Activated T-helper 2 cell treated with anti-CD3 and anti-CD28 coated beads, Interferon-gamma antibody, Interleukin-2, Interleukin-4, amounts not matched to agents 10 μg/mL and 5 μg/mL and 100 μg/mL, durations not matched to agents 14 hours and 24 hours and 36 hours (primary cell): ENCODE data around the gene RAB3C. TPM values are rescaled to one million over a fixed set of nuclear protein-coding genes. Genes with fewer than 3 reads are reported as not detected.
"Not testable (repeated sequence)": the region's sequence is repeated elsewhere in the genome, so short reads cannot be mapped to it uniquely, and the experiment has no call there.

Source experiments
- DNase-seq: peaks from one replicate; pipeline ENCODE4 v3.0.0; 2021; ENCODE audit warnings: low spot score
- H3K27ac Mint-ChIP-seq: one replicate; pipeline ENCODE4 v1.8.0; 2021; ENCODE audit warnings: mixed read lengths
- H3K27me3 Mint-ChIP-seq: one replicate; pipeline ENCODE4 v1.8.0; 2021; ENCODE audit warnings: low read depth, mixed read lengths
- H3K36me3 Mint-ChIP-seq: one replicate; pipeline ENCODE4 v1.8.0; 2021; ENCODE audit warnings: low read depth, mixed read lengths
- H3K4me1 Mint-ChIP-seq: one replicate; pipeline ENCODE4 v1.8.0; 2021; ENCODE audit warnings: low read depth, mixed read lengths
- H3K4me3 Mint-ChIP-seq: one replicate; pipeline ENCODE4 v1.8.0; 2021; ENCODE audit warnings: low read depth, mild to moderate bottlenecking, moderate library complexity, mixed read lengths
- H3K9me3 Mint-ChIP-seq: one replicate; pipeline ENCODE4 v1.8.0; 2021; ENCODE audit warnings: mixed read lengths
- intact Hi-C: fragments of 100-400 bp; cut with micrococcal nuclease; formaldehyde crosslinking; loops from one replicate; pipeline ENCODE4 v1.15.1; 2023
- total RNA-seq: library from RNA; stranded (reverse); gene quantifications from 2 replicates; pipeline ENCODE4 v1.2.3, GENCODE V29; 2022

RAB3C gene
- total RNA-seq, 1 donor from 2014 or later: not detected

- intact Hi-C loops: no loop called here
- no peak overlapping the region for H3K27ac Mint-ChIP-seq
- DNase-seq: no peak
- H3K4me3 Mint-ChIP-seq: no peak overlapping the region
- H3K9me3 Mint-ChIP-seq: no peaks in the 10 kb centered on the region
- H3K36me3 Mint-ChIP-seq: no peaks in the 10 kb centered on the region
- no peaks in the 10 kb centered on the region for H3K4me1 Mint-ChIP-seq
- H3K27me3 Mint-ChIP-seq: no peaks in the 10 kb centered on the region
Measured at GRCh38 chr5:58565033-58565432, 17.8 kb upstream of the RAB3C start.

DNA sequence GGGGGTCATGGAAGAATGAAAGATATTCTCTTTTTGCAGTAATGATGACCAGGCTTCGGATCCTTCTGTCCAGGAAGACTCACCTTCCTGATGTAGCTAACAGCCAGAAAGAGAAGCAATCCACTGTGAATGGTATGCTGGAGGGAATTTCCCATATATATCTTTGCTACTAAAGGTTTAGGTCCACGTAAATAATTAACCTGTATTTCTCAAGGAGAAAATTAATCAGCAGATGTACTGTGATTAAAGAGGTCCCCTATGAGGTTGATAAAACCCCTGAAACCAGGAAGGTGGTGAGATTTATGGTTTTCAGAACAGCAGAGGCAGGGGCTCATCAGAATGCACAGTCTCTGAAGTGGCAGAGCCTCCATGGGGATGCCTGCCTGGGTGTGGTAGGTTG is 11.4 kb upstream of the RAB3C start:
- Mint-ChIP-seq H3K27ac (no peak overlapping the region), H3K9me3 (no peaks in the 10 kb centered on the region), H3K27me3 (no peaks in the 10 kb centered on the region), H3K4me3 (no peak overlapping the region), H3K36me3 (no peaks in the 10 kb centered on the region), H3K4me1 (no peaks in the 10 kb centered on the region)
- intact Hi-C loops: no loop called here
- DNase-seq: no peak

GRCh38 chr5:58572973-58573372 is 9.9 kb upstream of the RAB3C start:
- H3K4me3 Mint-ChIP-seq, H3K27me3 Mint-ChIP-seq, H3K4me1 Mint-ChIP-seq, H3K27ac Mint-ChIP-seq, H3K36me3 Mint-ChIP-seq, intact Hi-C loops, H3K9me3 Mint-ChIP-seq, DNase-seq: not testable (repeated sequence)

- no peak overlapping the region for H3K4me3 Mint-ChIP-seq
- intact Hi-C loops: no loop called here
Measured at GRCh38 chr5:58579781-58580180, 3.1 kb upstream of the RAB3C start.

DNA sequence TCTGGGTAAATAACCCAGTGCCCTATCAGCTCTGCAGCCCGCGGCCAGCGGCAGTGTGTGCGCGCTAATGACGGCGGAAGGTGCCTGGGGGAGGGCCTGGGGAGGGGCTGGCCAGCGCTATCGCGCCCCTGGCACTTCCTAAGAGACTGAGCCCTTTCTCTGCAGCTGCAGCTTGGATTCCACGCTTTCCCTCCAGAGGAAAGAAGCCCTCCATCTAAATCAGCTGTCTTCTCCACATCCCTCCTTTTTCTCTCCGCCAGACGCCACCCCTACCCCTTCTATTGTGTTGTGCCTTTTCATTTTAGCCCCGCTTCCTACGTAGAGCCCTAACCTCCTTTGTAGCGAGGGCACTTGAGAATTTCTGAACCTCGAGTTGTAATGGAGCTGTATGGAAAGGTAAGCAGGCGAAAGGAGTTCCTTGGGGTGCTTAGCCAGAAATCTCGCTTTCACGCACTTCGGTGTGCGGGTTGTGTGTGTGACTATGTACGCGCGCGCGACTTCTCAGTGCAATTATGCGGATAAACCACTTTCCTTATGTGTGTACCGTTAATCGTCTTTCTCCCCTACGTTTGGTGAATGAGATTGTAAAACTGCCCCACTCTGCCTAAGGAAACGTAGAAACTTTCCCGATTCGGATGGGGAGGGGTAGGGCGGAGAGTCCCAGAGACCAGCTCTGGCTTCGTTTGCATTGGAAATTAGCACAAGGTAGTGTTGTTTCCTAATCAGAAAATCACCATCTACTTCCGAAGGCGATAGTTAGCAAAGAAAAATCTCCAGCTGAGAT is 664 bp upstream of the RAB3C start:
- Mint-ChIP-seq H3K4me1 (peaks cover 16% of the 10 kb centered on the region), H3K27ac (no peak overlapping the region), H3K36me3 (no peaks in the 10 kb centered on the region), H3K9me3 (no peaks in the 10 kb centered on the region), H3K4me3 (peak overlapping the region; percentile 77), H3K27me3 (peaks cover 34% of the 10 kb centered on the region)
- DNase-seq: no peak
- intact Hi-C loops: no loop called here

More at GRCh38 chr5:58579781-58580180, 3.1 kb upstream of the RAB3C start:
- no peak for DNase-seq
- peaks cover 34% of the 10 kb centered on the region for H3K27me3 Mint-ChIP-seq
- no peaks in the 10 kb centered on the region for H3K9me3 Mint-ChIP-seq
- peaks cover 16% of the 10 kb centered on the region for H3K4me1 Mint-ChIP-seq
- H3K36me3 Mint-ChIP-seq: no peaks in the 10 kb centered on the region
- no peak overlapping the region for H3K27ac Mint-ChIP-seq

DNA sequence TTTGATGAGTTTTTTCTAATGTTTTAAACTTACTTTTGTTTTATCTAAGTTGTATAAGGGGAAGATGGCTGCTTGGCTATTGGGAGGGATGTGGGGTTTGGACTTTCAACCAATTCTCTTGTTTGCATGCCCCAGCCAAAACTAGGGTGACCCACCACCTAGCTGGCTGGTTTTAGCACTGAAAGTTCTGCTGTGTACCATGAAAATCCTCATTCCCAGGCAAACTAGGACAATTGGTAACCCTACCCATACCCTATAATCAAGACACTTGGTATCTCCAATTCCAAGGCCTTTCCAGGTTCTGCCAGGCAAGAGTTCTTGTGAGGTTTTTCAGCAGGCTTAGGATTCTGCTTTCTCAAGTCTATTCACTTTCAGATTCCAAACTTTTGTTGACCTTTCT is 13.1 kb downstream of the RAB3C start:
- no peak for DNase-seq
- Mint-ChIP-seq H3K36me3 (no peaks in the 10 kb centered on the region), H3K4me3 (no peak overlapping the region), H3K9me3 (no peaks in the 10 kb centered on the region), H3K27me3 (no peaks in the 10 kb centered on the region), H3K4me1 (no peaks in the 10 kb centered on the region), H3K27ac (no peak overlapping the region)
- intact Hi-C loops: no loop called here

- intact Hi-C loops: no loop called here
Measured at GRCh38 chr5:58598440-58598839, 15.6 kb downstream of the RAB3C start.

DNA sequence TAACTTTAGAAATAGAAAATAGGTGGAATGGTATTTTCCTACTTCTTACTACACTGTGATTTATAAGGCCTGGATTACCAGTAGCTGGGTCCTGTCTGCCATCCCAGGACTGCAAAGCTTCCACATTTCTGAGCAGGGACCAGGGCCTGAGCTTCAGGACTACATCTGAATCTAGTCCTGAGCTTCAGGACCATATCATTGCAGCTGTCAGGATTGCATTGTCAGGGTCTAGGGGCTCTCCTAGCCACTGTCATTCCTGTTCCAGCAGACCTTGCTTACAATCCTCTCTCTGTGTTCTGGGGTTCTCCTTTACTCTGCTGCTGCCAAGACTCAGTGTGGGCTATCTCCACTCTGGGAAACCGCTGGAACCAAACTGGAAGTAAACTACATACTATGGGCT is 16.3 kb downstream of the RAB3C start:
- H3K4me1 Mint-ChIP-seq: no peaks in the 10 kb centered on the region
- no peaks in the 10 kb centered on the region for H3K27me3 Mint-ChIP-seq
- H3K27ac Mint-ChIP-seq: no peak overlapping the region
- intact Hi-C loops: no loop called here
- no peaks in the 10 kb centered on the region for H3K9me3 Mint-ChIP-seq
- no peak for DNase-seq
- no peaks in the 10 kb centered on the region for H3K36me3 Mint-ChIP-seq
- no peak overlapping the region for H3K4me3 Mint-ChIP-seq

More at GRCh38 chr5:58598440-58598839, 15.6 kb downstream of the RAB3C start:
- no peak for DNase-seq
- H3K4me3 Mint-ChIP-seq: no peak overlapping the region
- H3K27ac Mint-ChIP-seq: no peak overlapping the region
- no peaks in the 10 kb centered on the region for H3K36me3 Mint-ChIP-seq
- no peaks in the 10 kb centered on the region for H3K9me3 Mint-ChIP-seq
- no peaks in the 10 kb centered on the region for H3K4me1 Mint-ChIP-seq
- no peaks in the 10 kb centered on the region for H3K27me3 Mint-ChIP-seq

DNA sequence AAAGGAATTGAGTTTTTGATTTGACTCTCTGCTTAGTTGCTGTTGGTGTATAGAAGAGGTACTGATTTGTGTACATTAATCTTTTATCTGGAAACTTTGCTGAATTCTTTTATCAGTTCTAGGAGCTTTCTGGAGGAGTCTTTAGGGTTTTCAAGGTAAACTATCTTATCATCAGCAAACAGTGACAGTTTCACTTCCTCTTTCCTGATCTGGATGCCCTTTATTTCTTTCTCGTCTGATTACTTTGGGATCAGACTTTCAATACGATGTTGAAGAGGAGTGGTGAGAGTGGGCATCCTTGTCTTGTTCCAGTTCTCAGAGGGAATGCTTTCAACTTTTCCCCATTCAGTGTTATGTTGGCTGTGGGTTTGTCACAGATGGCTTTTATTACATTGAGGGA is 17.7 kb downstream of the RAB3C start:
- H3K4me1 Mint-ChIP-seq, H3K4me3 Mint-ChIP-seq, H3K9me3 Mint-ChIP-seq, DNase-seq, H3K36me3 Mint-ChIP-seq, H3K27ac Mint-ChIP-seq, H3K27me3 Mint-ChIP-seq, intact Hi-C loops: not testable (repeated sequence)

DNA sequence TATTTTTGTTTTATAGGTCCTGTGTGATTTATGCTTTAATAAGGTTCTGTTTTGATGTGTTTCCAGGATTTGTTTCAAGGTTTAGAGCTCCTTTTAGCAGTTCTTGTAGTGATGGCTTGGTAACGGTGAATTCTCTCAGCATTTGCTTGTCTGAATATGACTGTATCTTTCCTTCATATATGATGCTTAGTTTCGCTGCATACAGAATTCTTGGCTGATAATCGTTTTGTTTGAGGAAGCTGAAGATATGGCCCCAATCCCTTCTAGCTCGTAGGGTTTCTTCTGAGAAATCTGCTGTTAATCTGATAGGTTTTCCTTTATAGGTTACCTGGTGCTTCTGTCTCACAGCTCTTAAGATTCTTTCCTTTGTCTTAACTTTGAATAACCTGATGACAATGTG is 20.0 kb downstream of the RAB3C start:
- H3K4me3 Mint-ChIP-seq, H3K27me3 Mint-ChIP-seq, H3K36me3 Mint-ChIP-seq, H3K9me3 Mint-ChIP-seq, H3K27ac Mint-ChIP-seq, intact Hi-C loops, DNase-seq, H3K4me1 Mint-ChIP-seq: not testable (repeated sequence)

DNA sequence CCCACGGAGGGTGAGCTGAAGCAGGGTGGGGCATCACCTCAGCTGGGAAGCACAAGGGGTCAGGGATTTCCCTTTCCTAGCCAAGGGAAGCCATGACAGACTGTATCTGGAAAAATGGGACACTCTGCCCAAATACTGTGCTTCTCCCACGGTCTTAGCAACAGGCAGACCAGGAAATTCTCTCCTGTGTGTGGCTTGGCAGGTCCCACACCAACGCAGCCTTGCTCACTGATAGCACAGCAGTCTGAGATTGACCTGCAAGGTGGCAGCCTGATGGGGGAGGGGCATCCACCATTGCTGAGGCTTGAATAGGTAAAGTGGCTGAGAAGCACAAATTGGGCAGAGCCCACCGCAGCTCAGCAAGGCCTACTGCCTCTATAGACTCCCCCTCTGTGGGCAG is 23.2 kb downstream of the RAB3C start:
- Mint-ChIP-seq H3K4me3 (no peak overlapping the region), H3K9me3 (peaks cover 15% of the 10 kb centered on the region), H3K27ac (no peak overlapping the region), H3K27me3 (no peaks in the 10 kb centered on the region), H3K36me3 (no peaks in the 10 kb centered on the region), H3K4me1 (no peaks in the 10 kb centered on the region)
- DNase-seq: no peak
- intact Hi-C loops: no loop called here

DNA sequence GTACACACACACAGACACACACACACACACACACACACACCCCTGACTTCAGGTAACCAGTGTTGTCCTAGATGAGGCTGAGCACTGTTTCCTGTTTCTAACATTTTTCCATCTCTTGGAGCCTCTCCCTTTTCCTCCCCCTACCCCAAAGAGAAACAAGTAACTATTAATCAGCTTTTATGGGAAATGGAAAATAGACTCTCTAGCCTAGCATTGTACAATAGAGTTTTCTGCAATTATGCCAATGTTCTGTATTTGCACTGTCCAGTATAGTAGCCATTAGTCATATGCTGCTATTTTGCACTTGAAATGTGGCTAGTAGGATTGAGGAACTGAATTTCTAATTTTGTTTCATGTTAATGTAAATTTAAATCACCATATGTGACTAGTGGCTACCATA is 33.1 kb downstream of the RAB3C start:
- Mint-ChIP-seq H3K27ac (no peak overlapping the region), H3K4me1 (no peaks in the 10 kb centered on the region), H3K36me3 (no peaks in the 10 kb centered on the region), H3K27me3 (no peaks in the 10 kb centered on the region), H3K4me3 (no peak overlapping the region), H3K9me3 (no peaks in the 10 kb centered on the region)
- intact Hi-C loops: no loop called here
- DNase-seq: no peak

- Mint-ChIP-seq H3K27ac (no peak overlapping the region), H3K27me3 (no peaks in the 10 kb centered on the region), H3K4me1 (no peaks in the 10 kb centered on the region), H3K4me3 (no peak overlapping the region), H3K9me3 (no peaks in the 10 kb centered on the region), H3K36me3 (no peaks in the 10 kb centered on the region)
- intact Hi-C loops: no loop called here
- DNase-seq: no peak
Measured at GRCh38 chr5:58617241-58617640, 34.4 kb downstream of the RAB3C start.

- H3K4me3 Mint-ChIP-seq: no peak overlapping the region
- intact Hi-C loops: no loop called here
- no peaks in the 10 kb centered on the region for H3K36me3 Mint-ChIP-seq
Measured at GRCh38 chr5:58620336-58620735, 37.5 kb downstream of the RAB3C start.

More at GRCh38 chr5:58620336-58620735, 37.5 kb downstream of the RAB3C start:
- no peak for DNase-seq
- Mint-ChIP-seq H3K27ac (no peak overlapping the region), H3K4me1 (no peaks in the 10 kb centered on the region), H3K27me3 (no peaks in the 10 kb centered on the region), H3K9me3 (no peaks in the 10 kb centered on the region)
